A673 (cell line): ENCODE measurements around the gene AJAP1. TPM values are rescaled to one million over a fixed set of nuclear protein-coding genes. Genes with fewer than 3 reads are reported as not detected.

Experiments used
- BruUV-seq: library from RNA; stranded (reverse); fragments of 400-500 nt; replicated peaks from 2 replicates; lab custom pipeline; 2021; lab: Mats Ljungman, UMichigan
- CTCF ChIA-PET: fragments of 300-600 bp; sonication (Branson Sonifier 250); formaldehyde crosslinking; loops from one replicate; lab custom pipeline; 2022; ENCODE audit warnings: antibody characterized with exemption; lab: Charles Lee
- POLR2A ChIA-PET: fragments of 300-600 bp; sonication (Branson Sonifier 250); formaldehyde crosslinking; loops from one replicate; lab custom pipeline; 2022; ENCODE audit warnings: antibody characterized with exemption; ENCODE audit not compliant: low non-redundant PET; lab: Charles Lee
- DNase-seq: peaks from one replicate; pipeline ENCODE4 v3.0.0-alpha.2; 2015; ENCODE audit warnings: low spot score
- H3K27ac ChIP-seq: fragments of 200-600 bp; sonication (generic); 2 replicates; pipeline ENCODE4 v1.5.1; 2016; ENCODE audit warnings: mixed run types, low read depth, mild to moderate bottlenecking, mixed read lengths, antibody characterized with exemption, low read length; ENCODE audit not compliant: poor library complexity, severe bottlenecking
- H3K27me3 ChIP-seq: fragments of 200-600 bp; sonication (generic); replicated peaks from 2 replicates; pipeline ENCODE4 v1.6.1; 2017; ENCODE audit warnings: mixed run types, low read depth, mild to moderate bottlenecking, mixed read lengths, antibody characterized with exemption, low read length; ENCODE audit not compliant: insufficient read depth, poor library complexity
- H3K36me3 ChIP-seq: fragments of 200-600 bp; sonication (generic); 2 replicates; pipeline ENCODE4 v1.6.1; 2016; ENCODE audit warnings: mixed run types, mild to moderate bottlenecking, mixed read lengths, antibody characterized with exemption, low read length; ENCODE audit not compliant: insufficient read depth, poor library complexity, severe bottlenecking
- H3K4me1 ChIP-seq: fragments of 200-600 bp; sonication (generic); 2 replicates; pipeline ENCODE4 v1.6.1; 2017; ENCODE audit warnings: mixed run types, mild to moderate bottlenecking, mixed read lengths, antibody characterized with exemption, low read length; ENCODE audit not compliant: insufficient read depth, poor library complexity, severe bottlenecking
- H3K4me3 ChIP-seq: fragments of 200-600 bp; sonication (generic); 2 replicates; pipeline ENCODE4 v1.5.1; 2016; ENCODE audit warnings: low read depth, mixed run types, mild to moderate bottlenecking, mixed read lengths, low read length; ENCODE audit not compliant: poor library complexity, severe bottlenecking
- H3K9me3 ChIP-seq: fragments of 200-600 bp; sonication (generic); 2 replicates; pipeline ENCODE4 v1.6.1; 2016; ENCODE audit warnings: mixed run types, low read depth, mild to moderate bottlenecking, mixed read lengths, antibody characterized with exemption, low read length; ENCODE audit not compliant: poor library complexity, severe bottlenecking
- CTCF ChIP-seq: fragments of 300-800, 200-600 bp; sonication (generic); conservative IDR thresholded peaks from 2 replicates; pipeline ENCODE4 v1.5.1; 2017; ENCODE audit warnings: low read depth, mild to moderate bottlenecking, antibody characterized with exemption, low read length, moderate library complexity, mixed read lengths
- EZH2 ChIP-seq: fragments of 200-600 bp; sonication (generic); IDR thresholded peaks from 2 replicates; pipeline ENCODE4 v1.6.1; 2017; ENCODE audit warnings: borderline replicate concordance, low read depth, mild to moderate bottlenecking, mixed read lengths, antibody characterized with exemption, low read length; ENCODE audit not compliant: poor library complexity, severe bottlenecking
- intact Hi-C: fragments of 100-400 bp; cut with micrococcal nuclease; formaldehyde crosslinking; loops from one replicate; pipeline ENCODE4 v1.10.0; 2022; ENCODE audit not compliant: unreplicated experiment
- total RNA-seq: library from RNA; stranded (reverse); gene quantifications from 2 replicates; pipeline ENCODE4 v1.2.3, GENCODE V29; 2021

AJAP1 gene
- total RNA-seq, 1 experiment from 2014 or later: not detected

- Histone ChIP-seq H3K4me1 (no peaks in the 10 kb centered on the region), H3K27me3 (no peaks in the 10 kb centered on the region), H3K4me3 (no peak overlapping the region), H3K27ac (no peak overlapping the region), H3K36me3 (no peaks in the 10 kb centered on the region), H3K9me3 (no peaks in the 10 kb centered on the region)
- ChIA-PET CTCF (no interaction called here), POLR2A (no interaction called here)
- TF ChIP-seq EZH2: no peak
- no peak for TF ChIP-seq CTCF
- DNase-seq: no peak
- intact Hi-C loops: no loop called here
- BruUV-seq: no TSS peak
These were observed 16.6 kb upstream of the AJAP1 start for GRCh38 chr1:4637616-4638344.

GRCh38 chr1:4638345-4638729 lies 16.1 kb upstream of the AJAP1 start:
- Histone ChIP-seq H3K36me3 (no peaks in the 10 kb centered on the region), H3K27ac (no peak overlapping the region), H3K4me1 (no peaks in the 10 kb centered on the region), H3K27me3 (no peaks in the 10 kb centered on the region), H3K9me3 (no peaks in the 10 kb centered on the region), H3K4me3 (no peak overlapping the region)
- no peak for DNase-seq
- ChIA-PET POLR2A (no interaction called here), CTCF (no interaction called here)
- BruUV-seq: no TSS peak
- intact Hi-C loops: no loop called here
- TF ChIP-seq CTCF (no peak), EZH2 (no peak)

GRCh38 chr1:4640931-4641330 lies 13.5 kb upstream of the AJAP1 start:
- Histone ChIP-seq H3K4me1 (no peaks in the 10 kb centered on the region), H3K36me3 (no peaks in the 10 kb centered on the region), H3K4me3 (no peak overlapping the region), H3K27ac (no peak overlapping the region), H3K9me3 (no peaks in the 10 kb centered on the region), H3K27me3 (no peaks in the 10 kb centered on the region)
- intact Hi-C loops: no loop called here
- POLR2A ChIA-PET: no interaction called here
- no TSS peak for BruUV-seq
- CTCF ChIA-PET: no interaction called here
- no peak for DNase-seq
- TF ChIP-seq CTCF (no peak), EZH2 (no peak)
